Measurements from ENCODE around the gene CAPN12. TPM values are rescaled to one million over a fixed set of nuclear protein-coding genes. Genes with fewer than 3 reads are reported as not detected.

The CAPN12 gene
- total RNA-seq, 1 experiment from 2014 or later, result 58.5 TPM

DNA sequence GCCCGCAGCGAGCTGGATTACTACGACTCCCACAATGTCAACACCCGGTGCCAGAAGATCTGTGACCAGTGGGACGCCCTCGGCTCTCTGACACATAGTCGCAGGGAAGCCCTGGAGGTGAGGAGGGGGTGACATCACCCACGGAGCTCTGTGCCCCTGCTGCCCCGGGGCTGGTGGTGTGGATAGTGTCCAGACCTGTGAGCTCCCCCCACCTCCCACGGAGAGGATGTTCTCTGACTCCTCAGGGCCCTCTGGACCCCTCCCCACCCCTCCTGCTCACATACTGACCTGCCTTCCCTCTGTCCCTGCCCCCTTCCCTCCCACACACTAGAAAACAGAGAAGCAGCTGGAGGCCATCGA, 20.7 kb downstream of the CAPN12 start:
- no peaks in the 10 kb centered on the region for H3K9me3 ChIP-seq (ENCODE audit: control insufficient read depth, insufficient read depth, low read depth, low read length)
- BruUV-seq (replicated peaks), result no TSS peak
- DNase-seq (ENCODE audit: low read depth, low spot score) (no peak), ATAC-seq (no peak)
- H3K27me3 ChIP-seq (ENCODE audit: control insufficient read depth, insufficient read depth, low read length), result no peaks in the 10 kb centered on the region
- ChIA-PET CTCF (interaction anchor here (0.5 to 1.4 kb wide), 9 partner anchors 11 to 282 kb away, joined by 3 to 15 read pairs (median 7); partner anchors contain the start of genes MRPS12 and SARS2), POLR2A (interaction anchor here (0.6 to 1.3 kb wide), 4 partner anchors 9 to 180 kb away, joined by 3 to 7 read pairs (median 6); partner anchors contain the start of gene ACTN4)
- TF ChIP-seq TCF7L2 (IDR thresholded peaks at IDR 0.05; ENCODE audit: low read depth, low read length) (no peak), POLR2AphosphoS5 (IDR thresholded peaks at IDR 0.05; ENCODE audit: low read depth, low read length) (peak; percentile 8; the same call in 1 of the 2 replicates), SIN3A (IDR thresholded peaks at IDR 0.05; ENCODE audit: borderline replicate concordance, insufficient read depth, low read depth, low read length) (no peak; the same call in 1 of the 2 replicates)
- TF ChIP-seq, protein P1, sequence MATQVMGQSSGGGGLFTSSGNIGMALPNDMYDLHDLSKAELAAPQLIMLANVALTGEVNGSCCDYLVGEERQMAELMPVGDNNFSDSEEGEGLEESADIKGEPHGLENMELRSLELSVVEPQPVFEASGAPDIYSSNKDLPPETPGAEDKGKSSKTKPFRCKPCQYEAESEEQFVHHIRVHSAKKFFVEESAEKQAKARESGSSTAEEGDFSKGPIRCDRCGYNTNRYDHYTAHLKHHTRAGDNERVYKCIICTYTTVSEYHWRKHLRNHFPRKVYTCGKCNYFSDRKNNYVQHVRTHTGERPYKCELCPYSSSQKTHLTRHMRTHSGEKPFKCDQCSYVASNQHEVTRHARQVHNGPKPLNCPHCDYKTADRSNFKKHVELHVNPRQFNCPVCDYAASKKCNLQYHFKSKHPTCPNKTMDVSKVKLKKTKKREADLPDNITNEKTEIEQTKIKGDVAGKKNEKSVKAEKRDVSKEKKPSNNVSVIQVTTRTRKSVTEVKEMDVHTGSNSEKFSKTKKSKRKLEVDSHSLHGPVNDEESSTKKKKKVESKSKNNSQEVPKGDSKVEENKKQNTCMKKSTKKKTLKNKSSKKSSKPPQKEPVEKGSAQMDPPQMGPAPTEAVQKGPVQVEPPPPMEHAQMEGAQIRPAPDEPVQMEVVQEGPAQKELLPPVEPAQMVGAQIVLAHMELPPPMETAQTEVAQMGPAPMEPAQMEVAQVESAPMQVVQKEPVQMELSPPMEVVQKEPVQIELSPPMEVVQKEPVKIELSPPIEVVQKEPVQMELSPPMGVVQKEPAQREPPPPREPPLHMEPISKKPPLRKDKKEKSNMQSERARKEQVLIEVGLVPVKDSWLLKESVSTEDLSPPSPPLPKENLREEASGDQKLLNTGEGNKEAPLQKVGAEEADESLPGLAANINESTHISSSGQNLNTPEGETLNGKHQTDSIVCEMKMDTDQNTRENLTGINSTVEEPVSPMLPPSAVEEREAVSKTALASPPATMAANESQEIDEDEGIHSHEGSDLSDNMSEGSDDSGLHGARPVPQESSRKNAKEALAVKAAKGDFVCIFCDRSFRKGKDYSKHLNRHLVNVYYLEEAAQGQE (IDR thresholded peaks at IDR 0.05; ENCODE audit: insufficient read depth in 1 of 2, low read depth in 2 of 2, low read length in 1 of 2), result no peak
- TF ChIP-seq, protein P2, sequence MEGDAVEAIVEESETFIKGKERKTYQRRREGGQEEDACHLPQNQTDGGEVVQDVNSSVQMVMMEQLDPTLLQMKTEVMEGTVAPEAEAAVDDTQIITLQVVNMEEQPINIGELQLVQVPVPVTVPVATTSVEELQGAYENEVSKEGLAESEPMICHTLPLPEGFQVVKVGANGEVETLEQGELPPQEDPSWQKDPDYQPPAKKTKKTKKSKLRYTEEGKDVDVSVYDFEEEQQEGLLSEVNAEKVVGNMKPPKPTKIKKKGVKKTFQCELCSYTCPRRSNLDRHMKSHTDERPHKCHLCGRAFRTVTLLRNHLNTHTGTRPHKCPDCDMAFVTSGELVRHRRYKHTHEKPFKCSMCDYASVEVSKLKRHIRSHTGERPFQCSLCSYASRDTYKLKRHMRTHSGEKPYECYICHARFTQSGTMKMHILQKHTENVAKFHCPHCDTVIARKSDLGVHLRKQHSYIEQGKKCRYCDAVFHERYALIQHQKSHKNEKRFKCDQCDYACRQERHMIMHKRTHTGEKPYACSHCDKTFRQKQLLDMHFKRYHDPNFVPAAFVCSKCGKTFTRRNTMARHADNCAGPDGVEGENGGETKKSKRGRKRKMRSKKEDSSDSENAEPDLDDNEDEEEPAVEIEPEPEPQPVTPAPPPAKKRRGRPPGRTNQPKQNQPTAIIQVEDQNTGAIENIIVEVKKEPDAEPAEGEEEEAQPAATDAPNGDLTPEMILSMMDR (IDR thresholded peaks at IDR 0.05), result no peak
- peaks cover 90% of the 10 kb centered on the region for H3K4me1 ChIP-seq (ENCODE audit: control insufficient read depth, insufficient read depth, low read length)
- peak overlapping the region; percentile 74 for H3K27ac ChIP-seq (ENCODE audit: low read length)
- intact Hi-C loops (cut with micrococcal nuclease; ENCODE audit: unreplicated experiment) (no loop called here), in situ Hi-C loops (cut with HindIII; ENCODE audit: low pct_unique_long_range_greater_than_20kb, low sequenced_read_pairs) (no loop called here)
- H3K4me3 ChIP-seq (ENCODE audit: low read depth in 2 of 2, low read length in 2 of 2), result no peak overlapping the region
- H3K36me3 ChIP-seq (ENCODE audit: control insufficient read depth, insufficient read depth, low read length), result peaks cover 82% of the 10 kb centered on the region

- no peak overlapping the region for H3K4me3 ChIP-seq (ENCODE audit: low read depth in 2 of 2, low read length in 2 of 2)
- ChIA-PET CTCF (interaction anchor here (0.6 to 1.4 kb wide), 7 partner anchors 11 to 207 kb away, joined by 3 to 14 read pairs (median 6); partner anchors contain the start of genes MRPS12 and SARS2), POLR2A (interaction anchor here (0.5 to 1.3 kb wide), 7 partner anchors 10 to 1287 kb away, joined by 3 to 7 read pairs (median 4); partner anchors contain the start of gene ACTN4)
- H3K4me1 ChIP-seq (ENCODE audit: control insufficient read depth, insufficient read depth, low read length), result peaks cover 90% of the 10 kb centered on the region
- H3K36me3 ChIP-seq (ENCODE audit: control insufficient read depth, insufficient read depth, low read length), result peaks cover 79% of the 10 kb centered on the region
- peak overlapping the region; percentile 74 for H3K27ac ChIP-seq (ENCODE audit: low read length)
- no peaks in the 10 kb centered on the region for H3K27me3 ChIP-seq (ENCODE audit: control insufficient read depth, insufficient read depth, low read length)
- TF ChIP-seq, protein P1 (IDR thresholded peaks at IDR 0.05; ENCODE audit: insufficient read depth in 1 of 2, low read depth in 2 of 2, low read length in 1 of 2), result no peak
- TF ChIP-seq SIN3A (IDR thresholded peaks at IDR 0.05; ENCODE audit: borderline replicate concordance, insufficient read depth, low read depth, low read length) (peak; percentile 34; the same call in 1 of the 2 replicates), POLR2AphosphoS5 (IDR thresholded peaks at IDR 0.05; ENCODE audit: low read depth, low read length) (no peak; the same call in none of the 2 replicates)
- TF ChIP-seq, protein P2 (IDR thresholded peaks at IDR 0.05), result no peak
- in situ Hi-C loops (cut with HindIII; ENCODE audit: low pct_unique_long_range_greater_than_20kb, low sequenced_read_pairs), result no loop called here
- H3K9me3 ChIP-seq (ENCODE audit: control insufficient read depth, insufficient read depth, low read depth, low read length), result no peaks in the 10 kb centered on the region
- intact Hi-C loops (cut with micrococcal nuclease; ENCODE audit: unreplicated experiment), result no loop called here
- ATAC-seq (peak; percentile 0; the same call in 1 of the 2 replicates), DNase-seq (ENCODE audit: low read depth, low spot score) (no peak)
- no TSS peak for BruUV-seq (replicated peaks)
These were observed 21.2 kb downstream of the CAPN12 start for GRCh38 chr19:38722947-38723605.
